ENCODE data around the gene CGNL1.
A peak's percentile ranks its signal among the peaks of the same experiment; 100 is the strongest.

Gene CGNL1

GRCh38 chr15:57496946-57497869 lies 120.9 kb downstream of the CGNL1 start:
- DNase-seq = no peak

DNA sequence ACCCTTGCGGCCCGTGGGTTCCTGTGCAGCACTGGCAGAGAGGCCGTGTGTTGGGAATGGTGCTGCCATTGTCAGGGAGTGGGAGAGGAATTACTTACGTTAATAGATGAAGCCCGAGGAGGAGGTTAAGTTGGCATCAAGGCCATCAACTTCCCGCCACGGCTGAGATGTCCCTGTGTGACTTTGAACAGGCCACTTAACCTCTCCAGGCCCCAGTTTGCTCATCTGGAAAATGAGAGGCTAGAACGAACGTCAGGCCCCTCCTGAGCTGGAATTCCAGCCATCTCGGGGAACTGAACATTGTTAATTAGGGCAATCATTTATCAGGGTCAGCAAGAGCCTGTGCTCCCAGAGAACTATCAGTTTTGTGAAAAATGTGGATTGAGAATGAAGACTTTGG lies 124.0 kb downstream of the CGNL1 start:
- no peak for DNase-seq

- no peak for DNase-seq
Observed at GRCh38 chr15:57500979-57501576, 124.8 kb downstream of the CGNL1 start.

- no peak for DNase-seq
Observed at GRCh38 chr15:57502116-57502515, 125.8 kb downstream of the CGNL1 start.

DNA sequence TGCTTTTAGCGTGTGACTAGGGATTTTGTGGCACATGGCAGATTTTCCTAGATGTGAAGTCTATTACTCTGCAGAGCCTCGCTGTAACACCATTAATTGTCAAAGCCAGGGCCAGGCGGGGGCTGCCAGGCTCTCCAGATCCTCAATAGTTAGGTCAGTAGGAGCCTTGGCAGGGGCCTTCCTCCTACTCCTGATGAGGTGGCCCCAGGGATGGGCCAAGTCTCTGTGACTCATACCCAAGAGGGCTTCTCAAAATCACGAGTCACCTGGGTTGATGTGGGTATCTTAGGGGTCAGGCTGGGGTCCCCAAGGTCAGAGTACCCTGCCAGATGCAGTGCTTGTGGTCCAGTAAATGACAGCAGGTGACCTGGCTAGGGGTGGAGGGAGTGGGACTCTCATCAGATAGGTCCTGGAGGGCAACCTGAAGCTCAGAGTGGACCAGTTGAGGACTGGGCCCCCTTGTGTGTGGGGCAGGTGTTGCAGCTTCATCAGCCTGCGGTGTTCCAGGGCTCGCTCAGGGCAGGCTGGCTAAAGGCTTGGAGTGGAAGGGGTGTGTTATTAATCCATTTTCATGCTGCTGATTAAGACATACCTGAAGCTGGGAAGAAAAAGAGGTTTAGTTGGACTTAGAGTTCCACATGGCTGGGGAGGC lies 126.9 kb downstream of the CGNL1 start:
- DNase-seq = peak in 1 of 14 donors; percentile 6

DNA sequence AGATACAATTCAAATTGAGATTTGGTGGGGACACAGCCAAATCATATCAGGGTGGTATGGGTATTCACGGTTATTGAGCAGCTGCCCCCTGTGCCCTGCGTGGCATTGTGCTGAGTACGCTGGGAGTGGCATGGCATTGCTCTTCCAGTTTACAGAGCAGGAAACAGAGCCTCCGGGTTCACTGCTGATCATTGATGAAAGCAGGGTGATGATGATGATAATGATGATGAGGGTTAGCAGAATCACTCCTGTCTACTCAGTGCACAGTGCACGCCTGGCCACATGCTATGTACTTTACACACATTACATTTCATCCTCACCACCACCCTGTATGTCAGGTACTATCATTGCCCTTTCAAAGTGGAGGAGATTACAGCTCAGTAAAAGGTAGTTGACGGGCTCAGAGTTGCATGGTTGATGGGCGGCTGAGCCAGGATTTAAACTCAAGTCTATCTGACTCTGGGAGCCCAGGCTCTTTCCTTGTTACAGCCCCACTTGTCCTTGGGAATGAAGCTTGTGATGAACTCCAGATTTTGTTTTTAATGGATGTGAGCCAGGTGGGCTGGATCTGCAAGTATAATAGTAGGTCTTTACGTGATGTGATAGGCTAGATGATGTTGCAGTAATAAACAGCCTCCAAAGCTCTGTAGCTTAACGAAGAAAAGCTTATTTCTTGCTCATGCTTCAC lies 127.8 kb downstream of the CGNL1 start:
- DNase-seq = no peak

GRCh38 chr15:57504599-57504940 lies 128.3 kb downstream of the CGNL1 start:
- no peak for DNase-seq

DNA sequence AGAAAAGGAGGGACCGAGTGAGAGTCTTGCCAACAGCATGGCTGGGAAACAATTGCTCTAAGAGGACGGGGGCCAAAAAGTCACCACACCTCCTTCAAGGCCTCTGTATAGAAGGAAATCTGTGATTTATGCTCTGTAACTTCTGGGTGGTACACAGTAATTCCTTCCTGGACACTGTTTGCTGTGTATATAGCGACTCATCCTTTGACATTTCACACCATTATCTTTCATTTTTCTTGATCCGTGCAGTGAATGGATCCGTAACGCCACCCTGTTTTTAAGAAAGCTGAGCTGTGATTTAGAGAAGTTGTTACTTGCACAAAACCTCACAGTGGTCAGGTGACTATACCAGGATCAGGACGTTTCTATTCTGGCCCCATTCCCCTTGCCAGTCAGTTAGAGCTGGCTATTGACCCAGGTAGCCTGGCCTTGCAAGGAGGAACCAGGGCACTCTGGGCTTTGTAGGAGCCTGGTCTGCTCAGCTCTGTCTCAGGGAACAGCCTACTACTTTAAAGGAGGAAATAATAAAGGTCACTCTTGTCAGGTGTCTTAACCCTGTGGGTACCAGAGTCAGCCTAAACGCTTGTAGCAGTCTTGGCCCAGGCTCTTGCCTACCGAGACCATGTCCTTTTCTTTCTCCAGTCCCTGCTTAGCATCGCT lies 128.9 kb downstream of the CGNL1 start:
- no peak for DNase-seq

DNA sequence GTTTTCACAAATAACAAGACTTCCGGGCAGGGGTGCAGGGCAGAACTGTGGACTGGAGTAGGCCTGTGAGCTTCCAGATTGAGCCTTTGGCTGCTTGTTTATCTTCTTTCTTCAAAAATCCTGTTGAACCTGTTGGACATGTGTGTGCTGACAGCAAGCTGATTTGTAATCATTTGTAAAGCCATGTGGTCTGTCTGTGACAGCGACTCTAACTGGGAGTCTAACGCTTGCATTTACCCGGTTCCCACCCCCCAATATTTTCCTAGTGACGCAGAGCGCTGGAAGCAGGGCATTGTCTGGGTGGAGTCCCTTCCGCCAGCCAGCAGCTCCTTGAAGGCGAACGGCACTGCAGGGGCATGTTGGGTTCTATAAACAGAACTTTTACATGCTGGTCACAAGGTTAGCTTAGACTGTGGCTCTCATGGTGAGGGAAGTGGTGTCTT lies 129.7 kb downstream of the CGNL1 start:
- peak in 1 of 14 donors; percentile 6 for DNase-seq

- DNase-seq = no peak
Observed at GRCh38 chr15:57506422-57506821, 130.1 kb downstream of the CGNL1 start.

GRCh38 chr15:57507111-57507510 lies 130.8 kb downstream of the CGNL1 start:
- DNase-seq = no peak

- DNase-seq = no peak
Observed at GRCh38 chr15:57509126-57509525, 132.8 kb downstream of the CGNL1 start.

- no peak for DNase-seq
Observed at GRCh38 chr15:57509965-57510364, 133.7 kb downstream of the CGNL1 start.

DNA sequence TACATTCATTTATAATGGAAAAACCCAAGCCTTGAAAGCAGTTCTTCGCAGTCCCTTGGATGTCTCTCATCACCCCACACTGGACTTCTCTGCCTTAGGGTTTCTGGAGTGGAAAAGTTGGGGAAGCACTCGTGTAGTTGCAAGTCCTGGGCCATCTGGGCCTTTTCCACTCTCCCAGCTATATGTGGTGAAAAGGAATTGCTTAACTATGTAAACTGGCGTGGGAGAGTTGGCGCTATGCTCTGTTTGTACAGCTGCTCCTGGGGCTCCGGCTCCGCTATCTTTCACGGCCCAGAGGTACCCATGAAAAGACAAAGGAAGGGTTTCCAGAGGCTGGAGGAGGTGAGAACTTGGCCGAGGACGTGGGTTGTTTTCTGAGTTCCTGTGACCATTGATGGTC lies 134.3 kb downstream of the CGNL1 start:
- DNase-seq = no peak

- peak in 2 of 14 donors; percentile 4 to 9 for DNase-seq
Observed at GRCh38 chr15:57516327-57517029, 140.2 kb downstream of the CGNL1 start.

GRCh38 chr15:57517030-57517671 lies 140.8 kb downstream of the CGNL1 start:
- no peak for DNase-seq

DNA sequence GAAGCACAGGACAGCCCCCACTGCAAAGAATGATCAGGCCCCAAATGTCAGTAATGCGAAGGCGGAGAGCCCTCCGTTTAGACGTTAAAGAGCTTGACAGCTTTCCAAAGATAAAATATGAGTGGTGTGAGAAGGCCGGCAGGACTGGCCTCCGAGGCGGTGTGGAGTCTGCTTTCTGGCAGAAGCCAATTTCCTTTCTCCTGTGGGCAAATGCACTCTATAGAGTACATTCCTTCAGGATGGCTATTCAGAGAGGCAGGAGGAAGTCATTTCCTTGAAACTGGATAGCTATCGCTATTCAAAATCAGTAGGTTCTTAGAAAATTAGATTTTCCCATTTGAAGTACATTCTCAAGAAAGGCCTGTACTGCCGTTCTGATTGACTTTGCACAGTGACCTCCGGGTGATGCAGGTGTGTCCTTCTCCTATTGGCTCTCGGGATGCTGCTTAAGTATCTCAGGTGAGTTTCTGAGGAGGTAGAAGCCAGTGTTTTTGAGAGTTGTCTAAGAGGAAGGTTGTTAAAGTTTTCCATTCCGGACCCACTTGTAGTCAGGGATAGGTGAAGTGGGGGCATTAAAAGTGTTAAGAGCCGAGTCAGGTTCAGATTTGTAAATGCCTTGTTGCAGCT lies 142.6 kb downstream of the CGNL1 start:
- DNase-seq = no peak

GRCh38 chr15:57519806-57520205 lies 143.5 kb downstream of the CGNL1 start:
- no peak for DNase-seq

- DNase-seq = no peak
Observed at GRCh38 chr15:57521503-57521902, 145.2 kb downstream of the CGNL1 start.

GRCh38 chr15:57522148-57522547 lies 145.8 kb downstream of the CGNL1 start:
- DNase-seq = no peak

DNA sequence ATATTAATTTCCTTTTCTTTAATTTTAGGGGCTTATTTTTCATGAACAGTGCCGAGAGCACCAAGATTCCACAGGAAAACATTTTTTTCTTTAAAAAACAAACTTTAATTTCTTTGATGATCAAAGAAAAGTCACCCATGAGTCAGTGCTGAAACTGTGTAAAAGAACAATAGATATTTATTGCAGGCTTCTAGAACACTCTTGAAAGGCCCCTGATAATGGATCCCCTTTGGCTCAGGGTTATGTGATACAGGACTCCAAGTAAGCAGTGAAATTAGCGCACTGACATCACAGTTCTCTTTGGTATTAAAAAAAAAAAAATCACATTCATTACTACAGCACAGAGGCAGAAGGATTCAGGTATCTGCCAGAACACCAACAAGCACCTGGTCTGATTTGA lies 149.3 kb downstream of the CGNL1 start:
- DNase-seq = no peak
